ENCODE measurements around the gene SPTBN1.

GRCh38 chr2:54574860-54575247 is 118.7 kb downstream of the SPTBN1 start:
- TF ChIP-seq CTCF (IDR thresholded peaks at IDR 0.05): no peak
- TF ChIP-seq POLR2A (IDR thresholded peaks at IDR 0.05): no peak
